ENCODE data around the gene PRRC2B.
"Not testable (repeated sequence)": the region's sequence is repeated elsewhere in the genome, so short reads cannot be mapped to it uniquely, and the experiment has no call there.

Gene PRRC2B

GRCh38 chr9:131447600-131447999 lies 53.7 kb downstream of the PRRC2B start:
- H3K4me1 ChIP-seq (ENCODE audit: control insufficient read depth in 1 of 2, insufficient read depth in 1 of 2, low read depth in 1 of 2, low read length in 1 of 2), result no peaks in the 10 kb centered on the region
- H3K4me3 ChIP-seq (ENCODE audit: low read depth in 1 of 2, low read length in 1 of 2), result no peak overlapping the region
- H3K27me3 ChIP-seq, result no peaks in the 10 kb centered on the region
- no peaks in the 10 kb centered on the region for H3K9me3 ChIP-seq
- no peak for TF ChIP-seq CTCF (IDR thresholded peaks at IDR 0.05)
- H3K27ac ChIP-seq, result no peak overlapping the region
- peaks cover 87% of the 10 kb centered on the region for H3K36me3 ChIP-seq

DNA sequence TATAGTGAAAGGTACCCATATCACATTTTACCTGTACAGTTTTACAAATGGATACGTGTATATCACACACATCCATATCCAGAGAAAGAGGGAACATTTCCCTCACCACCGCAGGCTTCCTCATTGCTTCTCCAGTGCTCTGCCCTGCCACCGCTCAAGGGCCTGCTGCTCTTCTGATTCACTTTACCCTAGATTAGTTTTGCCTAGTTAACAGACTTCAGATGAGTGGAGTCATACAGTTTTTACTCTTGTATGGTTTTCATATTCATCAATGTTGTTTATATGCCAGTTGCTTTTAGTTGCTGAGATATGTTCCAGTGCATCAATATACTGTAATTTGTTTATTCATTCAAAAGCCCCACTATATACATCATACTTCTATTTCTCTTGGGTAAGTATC lies 54.9 kb downstream of the PRRC2B start:
- TF ChIP-seq CTCF (IDR thresholded peaks at IDR 0.05), result no peak
- peaks cover 86% of the 10 kb centered on the region for H3K36me3 ChIP-seq
- H3K4me1 ChIP-seq (ENCODE audit: control insufficient read depth in 1 of 2, insufficient read depth in 1 of 2, low read depth in 1 of 2, low read length in 1 of 2), result no peaks in the 10 kb centered on the region
- H3K4me3 ChIP-seq (ENCODE audit: low read depth in 1 of 2, low read length in 1 of 2), result no peak overlapping the region
- no peaks in the 10 kb centered on the region for H3K9me3 ChIP-seq
- H3K27me3 ChIP-seq, result no peaks in the 10 kb centered on the region
- H3K27ac ChIP-seq, result no peak overlapping the region

GRCh38 chr9:131449276-131449675 lies 55.4 kb downstream of the PRRC2B start:
- Histone ChIP-seq H3K27ac (no peak overlapping the region), H3K27me3 (no peaks in the 10 kb centered on the region), H3K9me3 (no peaks in the 10 kb centered on the region), H3K36me3 (peaks cover 86% of the 10 kb centered on the region), H3K4me3 (ENCODE audit: low read depth in 1 of 2, low read length in 1 of 2) (no peak overlapping the region), H3K4me1 (ENCODE audit: control insufficient read depth in 1 of 2, insufficient read depth in 1 of 2, low read depth in 1 of 2, low read length in 1 of 2) (no peaks in the 10 kb centered on the region)
- TF ChIP-seq CTCF (IDR thresholded peaks at IDR 0.05), result no peak

DNA sequence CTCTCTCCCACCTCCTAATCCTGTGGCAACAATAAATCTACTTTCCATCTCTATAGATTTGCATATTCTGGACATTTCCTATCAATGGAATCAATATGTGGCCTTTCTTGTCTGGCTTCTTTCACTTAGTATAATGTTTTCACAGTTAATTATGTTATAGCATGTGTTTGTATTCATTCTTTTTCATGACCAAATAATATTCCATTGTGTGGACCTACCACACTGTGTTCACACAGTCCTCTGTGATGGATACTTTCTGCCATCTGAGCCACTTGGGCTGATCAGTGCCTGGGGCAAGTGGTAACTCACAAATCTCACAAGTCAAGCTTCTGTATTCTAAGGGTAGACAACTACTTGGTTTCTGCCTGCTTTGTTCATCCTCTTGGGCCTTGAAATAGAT lies 60.1 kb downstream of the PRRC2B start:
- no peak for TF ChIP-seq CTCF (IDR thresholded peaks at IDR 0.05)
- Histone ChIP-seq H3K36me3 (peaks cover 87% of the 10 kb centered on the region), H3K4me3 (ENCODE audit: low read depth in 1 of 2, low read length in 1 of 2) (no peak overlapping the region), H3K27ac (no peak overlapping the region), H3K9me3 (no peaks in the 10 kb centered on the region), H3K27me3 (no peaks in the 10 kb centered on the region), H3K4me1 (ENCODE audit: control insufficient read depth in 1 of 2, insufficient read depth in 1 of 2, low read depth in 1 of 2, low read length in 1 of 2) (no peaks in the 10 kb centered on the region)

DNA sequence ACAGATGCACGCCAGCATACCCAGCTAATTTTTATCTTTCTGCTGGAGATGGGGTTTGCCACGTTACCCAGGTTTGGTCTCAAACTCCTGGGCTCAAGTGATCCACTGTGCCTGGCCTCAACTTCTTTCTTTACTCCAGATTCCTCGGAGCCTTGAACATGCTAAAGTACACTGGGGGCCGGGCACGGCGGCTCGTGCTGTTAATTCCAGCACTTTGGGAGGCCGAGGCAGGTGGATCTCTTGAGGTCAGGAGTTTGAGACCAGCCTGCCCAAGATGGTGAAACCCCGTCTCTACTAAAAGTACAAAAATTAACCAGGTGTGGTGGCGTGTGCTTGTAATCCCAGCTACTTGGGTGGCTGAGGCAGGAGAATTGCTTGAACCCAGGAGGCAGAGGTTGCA lies 61.8 kb downstream of the PRRC2B start:
- not testable (repeated sequence) for H3K4me1 ChIP-seq (ENCODE audit: control insufficient read depth in 1 of 2, insufficient read depth in 1 of 2, low read depth in 1 of 2, low read length in 1 of 2); H3K9me3 ChIP-seq; H3K4me3 ChIP-seq (ENCODE audit: low read depth in 1 of 2, low read length in 1 of 2); H3K27me3 ChIP-seq; H3K27ac ChIP-seq
- peaks cover 86% of the 10 kb centered on the region for H3K36me3 ChIP-seq

GRCh38 chr9:131457746-131458145 lies 63.9 kb downstream of the PRRC2B start:
- H3K4me1 ChIP-seq (ENCODE audit: control insufficient read depth in 1 of 2, insufficient read depth in 1 of 2, low read depth in 1 of 2, low read length in 1 of 2), result no peaks in the 10 kb centered on the region
- H3K36me3 ChIP-seq, result peaks cover 91% of the 10 kb centered on the region
- H3K27me3 ChIP-seq, result no peaks in the 10 kb centered on the region
- H3K4me3 ChIP-seq (ENCODE audit: low read depth in 1 of 2, low read length in 1 of 2), result no peak overlapping the region
- H3K9me3 ChIP-seq, result no peaks in the 10 kb centered on the region
- no peak overlapping the region for H3K27ac ChIP-seq
- no peak for TF ChIP-seq CTCF (IDR thresholded peaks at IDR 0.05)

Data from neutrophil (primary cell).